Upper lobe of left lung (tissue), 6 donors: ENCODE results near the gene DUSP12. TPM values are rescaled to one million over a fixed set of nuclear protein-coding genes. Genes with fewer than 3 reads are reported as not detected.

Experiments
- ATAC-seq, 2 donors: fragments of 200-7000 bp; cut with Tn5 transposase; one replicate each; pipeline ENCODE4 v1.9.1; 2022; ENCODE audit warnings: mild to moderate bottlenecking in 2 of 2, moderate library complexity in 2 of 2; ENCODE audit not compliant: low FRiP score in 2 of 2
- DNase-seq, 2 donors: peaks; one replicate each; pipeline ENCODE4 v3.0.0-alpha.2; 2019 to 2020
- H3K27ac ChIP-seq, 4 donors: fragments of 200-600 bp; sonication (generic); one replicate each; pipeline ENCODE4 v1.5.1; 2016 to 2019
- H3K27me3 ChIP-seq, 4 donors: fragments of 200-600 bp; sonication (generic); one replicate each; pipeline ENCODE4 v1.5.1; 2017 to 2019
- H3K36me3 ChIP-seq, 4 donors: fragments of 200-600 bp; sonication (generic); one replicate each; pipeline ENCODE4 v1.5.1; 2016 to 2019
- H3K4me1 ChIP-seq, 4 donors: fragments of 200-600 bp; sonication (generic); one replicate each; pipeline ENCODE4 v1.5.1; 2018 to 2019
- H3K4me3 ChIP-seq, 4 donors: fragments of 200-600 bp; sonication (generic); one replicate each; pipeline ENCODE4 v1.5.1; 2017 to 2019; ENCODE audit warnings: mild to moderate bottlenecking in 2 of 4, moderate library complexity in 1 of 4
- H3K9me3 ChIP-seq, 4 donors: fragments of 200-600 bp; sonication (generic); one replicate each; pipeline ENCODE4 v1.5.1; 2018 to 2019
- CTCF ChIP-seq, 6 experiments: fragments of 450-650 bp in 4 of 6; fragments of 200-600 bp in 2 of 6; sonication (generic) in 2 of 6; IDR thresholded peaks; one replicate each; pipeline ENCODE4 v1.5.1; 2016 to 2019; ENCODE audit warnings: antibody characterized with exemption in 6 of 6
- EP300 ChIP-seq, 4 donors: sonication (generic); formaldehyde crosslinking; IDR thresholded peaks; one replicate each; pipeline ENCODE4 v1.5.1; 2017; ENCODE audit warnings: antibody characterized with exemption in 4 of 4, control low read depth in 2 of 4
- POLR2A ChIP-seq, 4 donors: fragments of 450-650 bp; IDR thresholded peaks; one replicate each; pipeline ENCODE4 v1.5.1; 2016 to 2017; ENCODE audit warnings: antibody characterized with exemption in 4 of 4, mild to moderate bottlenecking in 2 of 4
- POLR2AphosphoS5 ChIP-seq, 2 donors: sonication (generic); formaldehyde crosslinking; IDR thresholded peaks; one replicate each; pipeline ENCODE4 v1.5.1; 2017; ENCODE audit warnings: antibody characterized with exemption in 2 of 2
- WGBS, 2 donors: methylation state at CpG; one replicate each; pipeline ENCODE4 v1.1.5; 2017 to 2018; 5-methylcytosine and 5-hydroxymethylcytosine counted together
- total RNA-seq, 6 donors: library from RNA; depleted of rRNA in 4 of 6; stranded (reverse); fragments of >200 nt in 4 of 6; gene quantifications; one replicate each; pipeline versions ENCODE4 v1.1.0 to v1.2.1, GENCODE V29; 2016 to 2021
- donor health status: DM: no; HTN: no; CAD: no; lungs with moderate emphysema.
- donor health status: DM: no; HTN: yes; CAD: no; lungs with severe emphysema.

Gene DUSP12
- 10 to 100 TPM in 5 of 6 donors, 1 to 10 TPM in 1; 4.6 to 29.0 (median 15.9) TPM for total RNA-seq

- peaks cover 12 to 38% (median 18%) of the 10 kb centered on the region in 4 donors for H3K36me3 ChIP-seq
- H3K27ac ChIP-seq = peak within 1 kb of the TSS; percentile 85 to 93 (median 91)
- TF ChIP-seq POLR2AphosphoS5 (IDR thresholded peaks at IDR 0.05) = peak; percentile 69 to 71
- no peak for TF ChIP-seq EP300 (IDR thresholded peaks at IDR 0.05)
- TF ChIP-seq POLR2A (IDR thresholded peaks at IDR 0.05) = peak in 2 of 4 donors; percentile 58 to 69
- peak in 2 of 6 experiments; percentile 7 to 30 for TF ChIP-seq CTCF (IDR thresholded peaks at IDR 0.05)
- peak within 1 kb of the TSS; percentile 77 to 99 (median 86) for H3K4me3 ChIP-seq
- no peaks in the 10 kb centered on the region for H3K9me3 ChIP-seq
- DNase-seq (peak; percentile 93 to 95), ATAC-seq (peak; percentile 99 to 100)
- H3K4me1 ChIP-seq = peaks cover 8 to 21% (median 18%) of the 10 kb centered on the region in 4 donors
- 0 to 1% methylated on average over 15 to 27 of the region's 65 CpGs for WGBS, 2 donors
- H3K27me3 ChIP-seq = no peaks in the 10 kb centered on the region
Measured at GRCh38 chr1:161749509-161750407, at the start of gene DUSP12. Gene DUSP12, plus strand, starts transcription at chr1:161749786. Its CDS starts 16 bp downstream, at chr1:161749802.

GRCh38 chr1:161702250-161702649 lies 47.3 kb upstream of the DUSP12 start:
- ATAC-seq = no peak
- TF ChIP-seq POLR2A (IDR thresholded peaks at IDR 0.05) (no peak), POLR2AphosphoS5 (IDR thresholded peaks at IDR 0.05) (no peak), EP300 (IDR thresholded peaks at IDR 0.05) (no peak), CTCF (IDR thresholded peaks at IDR 0.05) (no peak)
- Histone ChIP-seq H3K36me3 (no peaks in the 10 kb centered on the region), H3K4me1 (no peaks in the 10 kb centered on the region), H3K27ac (no peak overlapping the region), H3K9me3 (no peaks in the 10 kb centered on the region), H3K27me3 (no peaks in the 10 kb centered on the region), H3K4me3 (no peak overlapping the region)
- 70 to 73% methylated on average over 8 of the region's 8 CpGs for WGBS, 2 donors
- no peak for DNase-seq

- H3K27ac ChIP-seq = no peak overlapping the region
- TF ChIP-seq EP300 (IDR thresholded peaks at IDR 0.05) = no peak
- TF ChIP-seq CTCF (IDR thresholded peaks at IDR 0.05) = no peak
- TF ChIP-seq POLR2A (IDR thresholded peaks at IDR 0.05) = no peak
- TF ChIP-seq POLR2AphosphoS5 (IDR thresholded peaks at IDR 0.05) = no peak
- H3K36me3 ChIP-seq = no peaks in the 10 kb centered on the region
- 78 to 87% methylated on average over 4 of the region's 4 CpGs for WGBS, 2 donors
- no peak for ATAC-seq
- no peak overlapping the region for H3K4me3 ChIP-seq
- H3K27me3 ChIP-seq = no peaks in the 10 kb centered on the region
- H3K9me3 ChIP-seq = no peaks in the 10 kb centered on the region
- no peaks in the 10 kb centered on the region for H3K4me1 ChIP-seq
- no peak for DNase-seq
Measured at GRCh38 chr1:161705537-161705936, 44.0 kb upstream of the DUSP12 start.

- Histone ChIP-seq H3K27ac (no peak overlapping the region), H3K36me3 (no peaks in the 10 kb centered on the region), H3K4me1 (no peaks in the 10 kb centered on the region), H3K27me3 (no peaks in the 10 kb centered on the region), H3K4me3 (no peak overlapping the region), H3K9me3 (no peaks in the 10 kb centered on the region)
- 85 to 93% methylated on average over 3 of the region's 3 CpGs for WGBS, 2 donors
- no peak for DNase-seq
- TF ChIP-seq POLR2A (IDR thresholded peaks at IDR 0.05) (no peak), EP300 (IDR thresholded peaks at IDR 0.05) (no peak), CTCF (IDR thresholded peaks at IDR 0.05) (no peak), POLR2AphosphoS5 (IDR thresholded peaks at IDR 0.05) (no peak)
- no peak for ATAC-seq
Measured at GRCh38 chr1:161706113-161706481, 43.5 kb upstream of the DUSP12 start.
